Activated T-cell treated with anti-CD3 and anti-CD28 coated beads, Interleukin-2, amount 50 U/mL, for 72 hours (primary cell): ENCODE measurements around the gene GC. TPM values are rescaled to one million over a fixed set of nuclear protein-coding genes. Genes with fewer than 3 reads are reported as not detected.

Experiments used
- total RNA-seq, 2 donors: library from RNA; stranded (reverse); gene quantifications; one replicate each; pipeline ENCODE4 v1.2.3, GENCODE V29; 2022

The GC gene
- total RNA-seq, 2 donors from 2014 or later: not detected

Other genes with a start within 250 kb of the GC start
- not detected for gene NPFFR2, start 247.9 kb upstream of the GC start, total RNA-seq